HUES6 (cell line): ENCODE measurements around the gene ACSF3.
"Not testable (repeated sequence)": the region's sequence is repeated elsewhere in the genome, so short reads cannot be mapped to it uniquely, and the experiment has no call there.

Experiments
- H3K27ac ChIP-seq: 2 replicates; pipeline ENCODE4 v1.7.0; 2013; ENCODE audit warnings: low read depth, mild to moderate bottlenecking, low read length, inconsistent platforms
- H3K27me3 ChIP-seq: 2 replicates; pipeline ENCODE4 v1.6.1; 2013; ENCODE audit warnings: low read length; ENCODE audit not compliant: control insufficient read depth, insufficient read depth
- H3K36me3 ChIP-seq: 2 replicates; pipeline ENCODE4 v1.6.1; 2013; ENCODE audit warnings: low read length; ENCODE audit not compliant: control insufficient read depth, insufficient read depth
- H3K4me1 ChIP-seq: 2 replicates; pipeline ENCODE4 v1.6.1; 2013; ENCODE audit warnings: low read length; ENCODE audit not compliant: control insufficient read depth, insufficient read depth
- H3K4me3 ChIP-seq: 2 replicates; pipeline ENCODE4 v1.5.1; 2013; ENCODE audit warnings: low read depth, low read length
- H3K9ac ChIP-seq: one replicate; pipeline ENCODE4 v1.6.1; 2013; ENCODE audit warnings: mild to moderate bottlenecking, low read length
- H3K9me3 ChIP-seq: 2 replicates; pipeline ENCODE4 v1.6.1; 2013; ENCODE audit warnings: low read depth, low read length; ENCODE audit not compliant: control insufficient read depth, insufficient read depth

Gene ACSF3

DNA sequence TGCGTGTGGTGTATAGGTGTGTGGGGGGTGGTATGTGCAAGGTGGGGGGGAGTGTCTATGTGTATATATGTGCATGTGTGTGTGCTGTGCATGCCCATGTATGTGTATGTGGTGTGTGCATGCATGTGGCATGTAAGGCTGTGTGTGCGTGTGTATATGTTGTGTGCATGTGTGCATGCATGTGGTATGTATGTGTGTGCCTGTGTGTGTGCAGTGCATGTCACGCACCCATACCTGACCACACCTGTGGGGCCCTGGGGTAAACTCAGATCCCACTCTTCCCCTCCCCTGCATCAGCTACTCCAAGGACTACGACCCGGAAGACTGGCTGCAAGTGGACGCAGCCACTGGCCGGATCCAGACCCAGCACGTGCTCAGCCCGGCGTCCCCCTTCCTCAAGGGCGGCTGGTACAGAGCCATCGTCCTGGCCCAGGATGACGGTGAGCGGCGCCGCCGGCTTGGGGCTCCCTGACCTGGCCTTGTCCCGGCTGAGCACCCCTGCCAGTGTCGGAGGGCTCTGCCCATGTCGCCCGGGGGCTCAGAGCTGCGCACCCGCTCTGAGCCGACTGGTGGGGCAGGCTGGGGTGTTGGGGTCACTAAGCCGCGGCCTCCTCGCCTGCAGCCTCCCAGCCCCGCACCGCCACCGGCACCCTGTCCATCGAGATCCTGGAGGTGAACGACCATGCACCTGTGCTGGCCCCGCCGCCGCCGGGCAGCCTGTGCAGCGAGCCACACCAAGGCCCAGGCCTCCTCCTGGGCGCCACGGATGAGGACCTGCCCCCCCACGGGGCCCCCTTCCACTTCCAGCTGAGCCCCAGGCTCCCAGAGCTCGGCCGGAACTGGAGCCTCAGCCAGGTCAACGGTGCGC lies 97.6 kb downstream of the ACSF3 start:
- Histone ChIP-seq H3K4me1 (no peaks in the 10 kb centered on the region), H3K9me3 (peaks cover 4% of the 10 kb centered on the region; the same call in 1 of the 2 replicates), H3K27me3 (peaks cover 51% of the 10 kb centered on the region), H3K4me3 (no peak overlapping the region), H3K9ac (no peak overlapping the region), H3K27ac (no peak overlapping the region), H3K36me3 (no peaks in the 10 kb centered on the region)

DNA sequence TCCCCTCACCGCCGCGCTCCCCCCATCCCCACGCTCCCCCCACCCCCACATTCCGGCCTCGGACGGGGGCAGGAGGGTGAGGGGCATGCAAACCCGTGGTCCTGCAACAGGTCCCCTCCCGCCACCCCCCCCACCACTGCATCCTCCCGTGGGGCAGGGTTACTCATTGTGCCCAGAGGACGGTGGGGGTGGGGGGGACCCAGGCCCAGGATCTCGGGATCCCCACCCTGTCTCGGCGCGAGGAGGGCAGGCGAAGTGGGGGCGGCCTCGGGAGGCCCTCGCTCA lies 98.2 kb downstream of the ACSF3 start:
- Histone ChIP-seq H3K4me3 (peak overlapping the region; percentile 80), H3K36me3 (no peaks in the 10 kb centered on the region), H3K27ac (no peak overlapping the region), H3K27me3 (peaks cover 50% of the 10 kb centered on the region), H3K9ac (peak overlapping the region; percentile 16), H3K4me1 (no peaks in the 10 kb centered on the region), H3K9me3 (peaks cover 4% of the 10 kb centered on the region; the same call in 1 of the 2 replicates)

DNA sequence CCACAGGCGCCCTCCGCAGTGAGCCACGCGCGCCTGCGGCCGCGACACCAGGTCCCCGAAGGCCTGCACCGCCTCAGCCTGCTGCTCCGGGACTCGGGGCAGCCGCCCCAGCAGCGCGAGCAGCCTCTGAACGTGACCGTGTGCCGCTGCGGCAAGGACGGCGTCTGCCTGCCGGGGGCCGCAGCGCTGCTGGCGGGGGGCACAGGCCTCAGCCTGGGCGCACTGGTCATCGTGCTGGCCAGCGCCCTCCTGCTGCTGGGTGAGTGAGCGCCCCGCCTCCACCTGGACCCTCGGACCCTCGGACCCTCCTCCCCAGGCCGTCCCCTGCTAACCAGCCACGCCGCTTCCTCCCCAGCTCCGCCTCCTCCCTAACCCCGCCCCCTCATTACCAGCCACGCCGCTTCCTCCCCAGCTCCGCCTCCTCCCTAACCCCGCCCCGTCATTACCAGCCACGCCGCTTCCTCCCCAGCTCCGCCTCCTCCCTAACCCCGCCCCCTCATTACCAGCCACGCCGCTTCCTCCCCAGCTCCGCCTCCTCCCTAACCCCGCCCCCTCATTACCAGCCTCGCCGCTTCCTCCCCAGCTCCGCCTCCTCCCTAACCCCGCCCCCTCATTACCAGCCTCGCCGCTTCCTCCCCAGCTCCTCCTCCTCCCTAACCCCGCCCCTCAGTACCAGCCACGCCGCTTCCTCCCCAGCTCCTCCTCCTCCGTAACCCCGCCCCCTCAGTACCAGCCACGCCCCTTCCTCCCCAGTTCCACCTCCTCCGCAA lies 98.7 kb downstream of the ACSF3 start:
- H3K4me1 ChIP-seq, H3K36me3 ChIP-seq, H3K9me3 ChIP-seq, H3K27ac ChIP-seq: not testable (repeated sequence)
- Histone ChIP-seq H3K9ac (peak overlapping the region; percentile 16), H3K27me3 (peaks cover 45% of the 10 kb centered on the region), H3K4me3 (peak overlapping the region; percentile 80)

DNA sequence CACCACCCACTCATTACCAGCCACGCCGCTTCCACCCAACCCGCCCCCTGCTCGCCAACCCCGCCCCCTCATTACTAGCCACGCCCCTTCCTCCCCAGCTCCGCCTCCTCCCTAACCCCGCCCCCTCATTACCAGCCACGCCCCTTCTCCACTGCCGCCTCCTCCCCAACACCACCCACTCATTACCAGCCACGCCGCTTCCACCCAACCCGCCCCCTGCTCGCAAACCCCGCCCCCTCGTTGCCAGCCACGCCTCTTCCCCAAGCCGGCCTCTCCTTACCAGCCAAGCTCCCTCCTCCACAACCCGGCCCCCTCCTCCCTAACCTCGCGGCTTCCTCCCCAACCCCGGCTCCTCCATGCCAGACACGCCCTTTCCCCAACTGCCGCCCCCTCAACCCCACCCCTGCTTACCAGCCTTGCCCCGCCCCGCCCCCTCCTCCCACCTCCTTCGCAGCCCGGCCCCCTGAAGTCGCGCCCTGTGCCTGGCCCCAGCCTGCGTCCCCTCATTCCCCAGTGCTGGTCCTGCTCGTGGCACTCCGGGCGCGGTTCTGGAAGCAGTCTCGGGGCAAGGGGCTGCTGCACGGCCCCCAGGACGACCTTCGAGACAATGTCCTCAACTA lies 99.4 kb downstream of the ACSF3 start:
- H3K27ac ChIP-seq, result no peak overlapping the region
- no peak overlapping the region for H3K9ac ChIP-seq
- H3K4me3 ChIP-seq, result peak overlapping the region; percentile 55
- H3K9me3 ChIP-seq, result peaks cover 4% of the 10 kb centered on the region; the same call in 1 of the 2 replicates
- H3K4me1 ChIP-seq, result no peaks in the 10 kb centered on the region
- H3K36me3 ChIP-seq, result no peaks in the 10 kb centered on the region
- H3K27me3 ChIP-seq, result peaks cover 45% of the 10 kb centered on the region

DNA sequence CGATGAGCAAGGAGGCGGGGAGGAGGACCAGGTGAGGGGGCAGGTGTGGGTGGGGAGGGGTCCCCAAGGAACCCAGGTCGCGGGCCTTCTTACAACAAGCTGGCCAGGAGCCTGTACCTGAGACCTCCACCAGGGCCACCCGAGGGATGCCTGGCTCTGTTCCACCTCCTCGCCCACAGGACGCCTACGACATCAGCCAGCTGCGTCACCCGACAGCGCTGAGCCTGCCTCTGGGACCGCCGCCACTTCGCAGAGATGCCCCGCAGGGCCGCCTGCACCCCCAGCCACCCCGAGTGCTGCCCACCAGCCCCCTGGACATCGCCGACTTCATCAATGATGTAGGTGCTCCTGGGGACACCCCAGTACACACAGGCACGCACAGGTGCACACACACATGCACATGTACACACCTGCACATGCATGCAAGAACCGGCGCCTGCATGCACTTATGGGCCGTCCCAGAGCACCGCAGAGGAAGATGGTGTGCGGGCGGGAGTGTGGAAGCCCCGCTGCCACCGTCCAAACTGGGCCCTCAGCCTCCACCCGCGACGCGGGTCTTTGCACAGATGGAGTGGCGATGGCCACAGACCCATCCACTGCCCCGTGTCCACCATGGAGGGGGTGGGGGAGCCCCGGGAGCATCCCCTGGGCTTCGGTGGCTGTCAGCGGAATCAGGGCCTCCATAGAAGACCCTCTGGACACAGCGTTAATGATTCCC lies 100.1 kb downstream of the ACSF3 start:
- Histone ChIP-seq H3K27ac (no peak overlapping the region), H3K36me3 (no peaks in the 10 kb centered on the region), H3K4me1 (no peaks in the 10 kb centered on the region), H3K9ac (no peak overlapping the region), H3K9me3 (peaks cover 4% of the 10 kb centered on the region; the same call in 1 of the 2 replicates), H3K4me3 (peak overlapping the region; percentile 55), H3K27me3 (peaks cover 52% of the 10 kb centered on the region)

DNA sequence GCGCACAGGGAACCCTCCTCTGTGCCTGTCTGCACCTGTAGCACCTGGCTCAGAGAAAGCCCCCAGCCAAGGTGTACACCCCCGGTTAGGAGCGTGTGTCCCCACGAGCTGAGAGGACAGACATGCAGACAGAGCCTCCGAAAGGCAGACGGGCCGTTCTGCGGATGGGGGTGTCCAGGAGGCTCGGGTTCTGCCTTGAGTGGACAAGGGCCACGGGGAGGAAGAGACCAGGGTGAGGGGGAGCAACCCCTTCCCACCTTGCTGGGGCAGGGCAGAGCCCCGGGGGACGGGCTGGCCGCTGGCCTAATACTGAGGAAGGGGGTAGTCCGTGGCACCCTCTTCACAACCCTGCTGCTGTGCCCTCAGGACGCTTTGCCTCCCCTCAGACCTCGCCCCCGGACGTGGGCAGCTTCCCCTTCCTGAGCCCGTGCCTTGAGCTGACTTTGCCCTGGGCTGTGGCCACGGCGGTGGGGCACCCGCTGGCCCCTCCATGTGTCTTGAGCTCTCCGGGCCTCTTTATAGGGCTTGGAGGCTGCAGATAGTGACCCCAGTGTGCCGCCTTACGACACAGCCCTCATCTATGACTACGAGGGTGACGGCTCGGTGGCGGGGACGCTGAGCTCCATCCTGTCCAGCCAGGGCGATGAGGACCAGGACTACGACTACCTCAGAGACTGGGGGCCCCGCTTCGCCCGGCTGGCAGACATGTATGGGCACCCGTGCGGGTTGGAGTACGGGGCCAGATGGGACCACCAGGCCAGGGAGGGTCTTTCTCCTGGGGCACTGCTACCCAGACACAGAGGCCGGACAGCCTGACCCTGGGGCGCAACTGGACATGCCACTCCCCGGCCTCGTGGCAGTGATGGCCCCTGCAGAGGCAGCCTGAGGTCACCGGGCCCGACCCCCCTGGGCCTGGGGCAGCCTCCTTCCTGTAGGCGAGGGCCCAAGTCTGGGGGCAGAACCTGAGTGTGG lies 101.0 kb downstream of the ACSF3 start:
- no peak overlapping the region for H3K27ac ChIP-seq
- H3K36me3 ChIP-seq, result no peaks in the 10 kb centered on the region
- H3K27me3 ChIP-seq, result peaks cover 56% of the 10 kb centered on the region
- peaks cover under 1% of the 10 kb centered on the region; the same call in 1 of the 2 replicates for H3K4me1 ChIP-seq
- H3K9me3 ChIP-seq, result peaks cover 4% of the 10 kb centered on the region; the same call in 1 of the 2 replicates
- H3K9ac ChIP-seq, result no peak overlapping the region
- H3K4me3 ChIP-seq, result no peak overlapping the region

- peaks cover 3% of the 10 kb centered on the region; the same call in 1 of the 2 replicates for H3K9me3 ChIP-seq
- H3K27me3 ChIP-seq, result peaks cover 56% of the 10 kb centered on the region
- H3K36me3 ChIP-seq, result no peaks in the 10 kb centered on the region
- no peak overlapping the region for H3K27ac ChIP-seq
- no peak overlapping the region for H3K4me3 ChIP-seq
- H3K9ac ChIP-seq, result no peak overlapping the region
- H3K4me1 ChIP-seq, result peaks cover 11% of the 10 kb centered on the region
Observed at GRCh38 chr16:89195521-89196171, 102.0 kb downstream of the ACSF3 start.

- Histone ChIP-seq H3K9me3 (no peaks in the 10 kb centered on the region), H3K27me3 (peaks cover 55% of the 10 kb centered on the region), H3K27ac (no peak overlapping the region), H3K36me3 (no peaks in the 10 kb centered on the region), H3K9ac (no peak overlapping the region), H3K4me1 (peaks cover 11% of the 10 kb centered on the region), H3K4me3 (no peak overlapping the region)
Observed at GRCh38 chr16:89197033-89197632, 103.5 kb downstream of the ACSF3 start.

- no peak overlapping the region for H3K4me3 ChIP-seq
- no peaks in the 10 kb centered on the region for H3K36me3 ChIP-seq
- no peak overlapping the region for H3K27ac ChIP-seq
- peaks cover 60% of the 10 kb centered on the region for H3K27me3 ChIP-seq
- no peak overlapping the region for H3K9ac ChIP-seq
- peaks cover 11% of the 10 kb centered on the region for H3K4me1 ChIP-seq
- H3K9me3 ChIP-seq, result no peaks in the 10 kb centered on the region
Observed at GRCh38 chr16:89197633-89198416, 104.2 kb downstream of the ACSF3 start.
